Limb (tissue), 2 donors: Measurements from ENCODE around the gene NISCH.

Experiments
- DNase-seq, 2 donors: peaks; one replicate each; pipeline ENCODE4 v3.0.0-alpha.2; 2016; ENCODE audit errors: extremely low spot score in 2 of 2

The NISCH gene

DNA sequence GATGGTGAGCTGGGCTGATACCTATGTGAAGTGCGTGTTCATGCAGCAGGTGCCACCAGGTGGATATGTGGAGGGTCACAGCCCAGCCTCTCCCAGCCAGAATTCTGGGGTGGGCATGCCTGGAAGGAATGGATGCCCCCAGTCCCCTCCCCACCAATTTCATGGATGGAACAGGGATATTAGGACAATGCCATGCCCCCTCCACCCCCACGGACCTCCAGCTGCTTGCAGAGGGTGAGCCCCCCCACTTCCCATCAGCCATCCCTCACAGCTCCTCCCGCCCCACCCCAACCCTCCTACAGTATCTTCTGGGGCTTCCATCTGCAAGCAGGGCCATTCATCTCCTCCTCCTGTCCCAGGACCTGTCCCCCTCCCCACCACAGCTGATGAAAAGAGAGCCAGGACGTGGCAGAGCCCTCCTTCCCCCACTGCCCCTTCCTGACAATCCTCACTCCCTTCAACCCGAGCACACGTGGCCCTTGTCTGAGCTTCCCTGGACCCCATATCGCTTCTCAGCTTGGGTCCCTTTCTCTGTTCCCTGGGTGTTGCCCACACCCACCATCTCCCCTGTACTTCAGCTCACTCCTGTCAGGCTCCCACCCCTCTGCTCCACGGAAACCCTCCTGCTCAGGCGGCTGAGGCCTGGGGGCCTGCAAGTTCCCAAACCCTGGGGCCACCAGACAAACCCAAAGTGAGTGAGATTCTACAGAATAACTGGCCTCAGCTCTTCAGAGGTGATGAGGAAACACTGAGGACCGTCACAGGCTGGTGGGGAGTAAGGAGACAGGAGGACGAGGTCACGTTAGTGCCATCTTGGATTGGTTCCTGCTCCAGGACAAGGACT lies 7.7 kb upstream of the NISCH start:
- no peak for DNase-seq

DNA sequence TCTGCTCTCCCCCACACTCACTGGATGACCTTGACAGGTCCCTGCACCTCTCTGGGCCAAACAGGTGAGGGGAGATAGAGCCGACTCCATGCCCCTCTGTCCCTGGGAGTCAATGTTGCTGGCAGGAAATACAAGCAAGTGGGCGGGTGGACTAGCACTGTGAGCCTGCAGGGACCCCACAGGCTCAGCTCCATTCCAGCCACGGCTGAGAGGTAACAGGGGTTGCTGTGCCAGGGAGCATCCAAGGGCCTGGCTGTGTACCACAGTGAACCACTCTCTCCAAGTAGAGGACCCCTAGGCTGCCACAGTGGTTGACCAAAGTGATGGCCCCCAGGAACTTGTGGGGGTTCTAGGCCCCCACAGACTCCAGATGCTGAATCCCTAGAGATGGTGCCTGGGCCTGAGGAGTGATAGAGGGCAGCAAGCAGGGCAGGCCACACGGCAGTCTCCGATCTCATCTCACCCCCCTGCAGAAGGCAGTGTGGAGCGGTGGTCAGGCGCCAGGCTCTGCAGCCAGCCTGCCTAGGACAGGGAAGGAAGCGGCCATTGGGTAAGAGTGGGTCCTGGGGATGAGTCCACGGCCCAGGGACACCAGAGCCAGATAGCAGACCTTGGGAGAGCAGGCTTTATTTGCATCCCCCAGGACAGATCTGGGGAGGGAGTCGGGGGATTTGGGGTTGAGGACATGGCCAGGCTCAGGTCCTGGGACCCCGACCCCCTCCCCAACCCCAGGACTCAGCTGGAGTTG lies 4.7 kb upstream of the NISCH start:
- DNase-seq: no peak

DNA sequence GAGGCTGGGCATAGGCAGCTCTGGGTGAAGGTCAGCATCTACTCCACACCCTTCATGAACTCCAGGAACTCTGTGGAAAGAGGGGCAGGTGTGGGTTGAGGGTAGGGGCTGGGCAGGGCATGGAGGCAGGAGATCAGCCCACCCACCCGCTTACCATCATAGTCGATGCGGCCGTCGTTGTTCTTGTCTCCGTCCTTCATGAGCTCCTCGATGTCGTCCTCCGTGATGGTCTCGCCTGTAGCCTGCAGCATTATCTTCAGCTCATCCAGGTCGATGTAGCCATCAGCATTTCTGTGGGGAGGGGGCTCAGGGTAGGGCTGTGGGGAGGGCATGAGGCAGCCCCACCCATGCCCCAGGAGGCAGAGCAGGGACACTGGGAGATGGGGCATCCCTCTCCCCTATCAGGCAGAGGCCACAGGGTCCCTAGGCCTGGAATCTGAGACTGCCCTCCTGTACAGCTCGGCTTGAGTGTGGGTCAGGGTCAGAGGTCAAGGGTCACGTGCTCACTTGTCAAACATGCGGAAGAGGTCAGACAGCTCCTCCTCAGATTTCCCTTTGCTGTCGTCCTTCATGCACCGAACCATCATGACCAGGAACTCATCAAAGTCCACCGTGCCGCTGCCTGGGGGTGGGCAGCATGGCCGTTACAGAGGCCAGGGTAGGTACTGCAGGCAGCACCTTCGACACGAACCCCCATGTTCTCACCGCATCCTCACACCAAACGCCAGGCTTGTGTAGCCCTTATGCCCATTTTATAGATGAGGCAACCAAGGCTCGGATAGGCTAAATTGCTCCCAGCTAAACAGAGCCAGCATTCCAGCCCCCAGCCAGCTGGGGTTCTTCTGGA lies 3.9 kb upstream of the NISCH start:
- DNase-seq: no peak

DNA sequence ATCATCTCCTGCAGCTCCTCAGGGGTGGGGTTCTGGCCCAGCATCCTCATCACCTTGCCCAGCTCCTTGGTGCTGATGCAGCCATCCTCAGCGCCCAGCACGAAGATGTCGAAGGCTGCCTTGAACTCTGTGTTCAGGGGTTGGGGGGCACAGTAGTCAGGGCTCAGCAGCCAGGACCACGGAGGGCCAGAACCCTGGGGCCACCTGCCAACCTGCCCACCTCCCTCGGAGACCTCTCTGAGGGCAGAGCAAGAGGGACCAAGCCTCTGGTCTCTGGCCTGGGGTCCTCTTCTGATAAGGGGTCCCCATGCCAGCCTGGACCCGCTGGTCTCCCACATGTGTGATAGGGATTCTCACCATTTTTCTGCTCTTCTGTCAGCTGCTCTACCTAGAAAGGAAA lies 3.3 kb upstream of the NISCH start:
- no peak for DNase-seq

GRCh38 chr3:52452570-52453221 lies 2.7 kb upstream of the NISCH start:
- DNase-seq: no peak

GRCh38 chr3:52453496-52454249 lies 1.7 kb upstream of the NISCH start, which contains the start of gene TNNC1:
Gene TNNC1, minus strand, starts transcription at chr3:52454041. Its CDS starts 26 bp downstream, at chr3:52454015.
- no peak for DNase-seq

GRCh38 chr3:52454250-52454937 lies 1.0 kb upstream of the NISCH start:
- no peak for DNase-seq

GRCh38 chr3:52454938-52455282 lies 494 bp upstream of the NISCH start:
- no peak for DNase-seq

DNA sequence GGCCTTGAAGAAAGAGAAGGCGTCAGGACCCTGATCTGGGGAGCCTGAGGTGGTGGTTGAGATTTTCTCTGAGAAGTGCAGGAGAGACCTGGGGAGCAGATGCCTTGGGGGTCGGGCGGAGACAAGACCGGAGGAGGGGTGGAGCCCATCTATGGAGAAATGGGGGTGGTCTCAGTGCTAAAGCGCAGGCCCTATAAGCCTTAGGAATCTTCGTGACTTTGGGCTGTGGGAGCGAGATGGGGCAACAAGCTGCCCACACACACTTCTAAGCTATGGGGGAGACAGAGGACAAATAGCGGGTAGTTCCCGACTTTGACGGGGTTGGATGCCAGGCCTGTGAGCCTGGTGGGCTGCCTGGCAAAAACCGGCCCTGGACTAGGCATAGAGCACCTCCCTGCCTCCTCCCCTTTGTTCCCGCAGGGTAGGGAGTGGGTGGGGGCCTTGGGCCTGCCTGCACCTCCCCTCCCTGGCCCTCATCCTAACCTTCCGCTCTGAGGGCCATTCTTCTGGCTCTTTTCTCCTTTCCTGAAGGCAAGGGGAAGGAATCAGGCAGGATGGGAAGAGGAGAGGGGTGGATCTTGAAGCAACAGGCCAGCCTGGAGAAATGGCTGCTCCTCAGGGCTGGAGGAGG lies 880 bp downstream of the NISCH start:
- DNase-seq: peak; percentile 34 to 72

DNA sequence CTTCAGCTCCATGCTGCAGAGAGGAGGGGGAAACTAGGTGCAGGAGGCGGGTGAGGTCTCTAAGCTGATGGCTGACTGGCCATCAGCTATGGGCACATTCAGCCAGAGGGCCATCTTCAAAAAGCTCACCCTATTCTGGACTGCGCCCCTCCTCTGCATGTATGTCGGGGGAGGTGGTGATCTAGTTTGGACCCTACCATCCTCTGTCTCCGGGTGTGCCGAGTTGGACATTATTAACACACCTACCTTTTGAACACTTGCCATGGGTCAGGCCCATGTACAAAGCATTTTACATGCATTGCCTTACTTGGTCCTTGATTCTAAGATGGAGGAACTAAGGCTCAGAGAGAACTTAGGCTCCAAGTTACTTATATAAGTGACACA lies 1.4 kb downstream of the NISCH start:
- no peak for DNase-seq

- no peak for DNase-seq
Measured at GRCh38 chr3:52458031-52458760, 2.8 kb downstream of the NISCH start.

DNA sequence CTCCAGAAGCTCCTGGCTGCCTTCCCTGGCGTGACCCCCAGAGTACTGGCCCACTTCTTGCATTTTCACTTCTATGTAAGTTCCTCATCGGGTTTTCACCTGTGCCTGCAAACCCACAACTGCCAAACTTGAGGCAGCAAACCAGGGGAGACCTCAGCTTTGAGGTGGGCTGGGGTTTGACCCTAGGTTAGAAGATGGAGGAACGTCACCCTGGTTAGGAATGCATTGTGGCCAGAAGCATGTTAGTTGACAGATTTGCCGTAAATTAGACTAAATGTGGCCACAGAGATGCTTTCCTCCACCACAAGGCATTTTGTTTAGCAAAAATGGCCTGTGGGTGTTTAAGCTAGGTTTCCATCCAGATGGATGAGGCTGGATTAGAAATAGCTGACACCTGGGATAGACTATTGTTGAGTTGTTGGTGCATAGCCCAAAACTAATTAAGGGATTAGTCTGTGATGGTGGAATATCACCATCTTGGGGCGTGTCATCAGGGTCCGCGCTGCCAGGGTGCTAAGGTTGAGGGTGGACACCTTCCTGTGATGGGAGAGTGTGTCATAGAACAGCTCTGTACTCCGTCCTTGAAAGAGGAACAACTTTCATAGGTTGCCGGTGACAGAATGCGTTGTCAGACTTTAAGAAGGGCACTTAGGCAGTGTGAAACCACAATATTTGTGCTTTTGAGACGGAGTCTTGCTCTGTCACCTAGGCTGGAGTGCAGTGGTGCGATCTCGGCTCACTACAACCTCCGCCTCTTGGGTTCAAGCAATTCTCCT lies 3.6 kb downstream of the NISCH start:
- no peak for DNase-seq

DNA sequence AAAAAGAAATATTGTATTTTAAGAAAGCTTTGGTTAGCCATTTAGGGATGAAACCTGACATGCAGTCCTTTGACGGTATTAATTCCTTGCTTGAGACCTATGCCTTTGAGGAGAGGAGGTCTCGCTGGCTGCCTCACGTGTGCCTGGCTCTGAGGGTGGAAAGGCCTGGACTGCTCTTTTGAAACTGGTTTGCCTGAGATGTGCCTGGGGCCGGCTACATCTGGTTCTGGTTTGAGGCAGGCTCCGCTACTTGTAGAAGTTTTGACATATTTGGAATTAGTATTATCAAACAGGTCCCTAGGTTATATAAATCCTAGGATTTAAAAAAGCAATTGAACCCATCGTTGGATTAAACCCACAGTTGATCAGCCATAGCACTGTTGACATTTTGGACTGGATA lies 6.5 kb downstream of the NISCH start:
- no peak for DNase-seq

GRCh38 chr3:52463416-52463815 lies 8.0 kb downstream of the NISCH start:
- DNase-seq: no peak

GRCh38 chr3:52468336-52468735 lies 12.9 kb downstream of the NISCH start:
- DNase-seq: no peak

DNA sequence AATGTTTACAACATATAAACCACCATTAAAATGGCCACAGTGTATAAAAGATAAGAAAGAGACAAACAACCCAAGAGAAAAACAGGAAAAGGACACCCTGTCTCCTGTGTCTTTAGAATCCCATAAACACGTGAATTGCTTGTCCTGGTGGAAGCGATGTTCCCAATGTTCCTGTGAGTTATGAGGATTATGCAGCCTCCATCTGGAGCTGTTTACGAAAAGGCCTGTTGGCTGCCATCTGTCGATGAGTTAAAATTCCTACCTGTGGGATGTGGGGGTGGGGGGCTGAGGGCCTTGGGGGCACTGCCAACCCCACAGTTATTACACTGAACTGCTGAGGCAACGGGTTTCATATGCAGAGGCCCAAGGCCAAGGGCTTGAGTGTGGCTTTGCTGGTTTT lies 13.6 kb downstream of the NISCH start:
- DNase-seq: no peak

- DNase-seq: no peak
Measured at GRCh38 chr3:52470920-52471319, 15.5 kb downstream of the NISCH start.
